Progenitor cell of endocrine pancreas (in vitro differentiated cells): ENCODE results near the gene NFAM1. TPM values are rescaled to one million over a fixed set of nuclear protein-coding genes. Genes with fewer than 3 reads are reported as not detected.

Experiments used
- DNase-seq: peaks from one replicate; pipeline ENCODE4 v3.0.0; 2021; ENCODE audit warnings: low spot score; ENCODE audit not compliant: unreplicated experiment
- H3K27ac Mint-ChIP-seq: 2 replicates; pipeline ENCODE4 v1.8.0; 2021; ENCODE audit warnings: mild to moderate bottlenecking, moderate library complexity, mixed read lengths
- H3K27me3 Mint-ChIP-seq: 2 replicates; pipeline ENCODE4 v1.8.0; 2021; ENCODE audit warnings: mixed read lengths
- H3K36me3 Mint-ChIP-seq: 2 replicates; pipeline ENCODE4 v1.8.0; 2022; ENCODE audit warnings: mixed read lengths; ENCODE audit not compliant: insufficient read depth
- H3K4me1 Mint-ChIP-seq: 2 replicates; pipeline ENCODE4 v1.8.0; 2021; ENCODE audit warnings: low read depth, mixed read lengths
- H3K4me3 Mint-ChIP-seq: 2 replicates; pipeline ENCODE4 v1.8.0; 2021; ENCODE audit warnings: low read depth, mild to moderate bottlenecking, moderate library complexity, mixed read lengths
- H3K9me3 Mint-ChIP-seq: 2 replicates; pipeline ENCODE4 v1.8.0; 2021; ENCODE audit warnings: low read depth, mixed read lengths
- CTCF ChIP-seq: fragments of 200-600 bp; sonication (generic); IDR thresholded peaks from one replicate; pipeline ENCODE4 v1.5.0; 2021; ENCODE audit warnings: antibody characterized with exemption, mild to moderate bottlenecking; ENCODE audit not compliant: unreplicated experiment
- total RNA-seq: library from RNA; stranded (reverse); gene quantifications from 2 replicates; pipeline ENCODE4 v1.2.1, GENCODE V29; 2021

The NFAM1 gene
- total RNA-seq, 1 donor from 2014 or later, result 0.31 TPM

GRCh38 chr22:42401535-42402334 is 30.5 kb downstream of the NFAM1 start:
- Mint-ChIP-seq H3K4me3 (no peak overlapping the region), H3K9me3 (no peaks in the 10 kb centered on the region), H3K27ac (no peak overlapping the region), H3K4me1 (no peaks in the 10 kb centered on the region), H3K36me3 (no peaks in the 10 kb centered on the region), H3K27me3 (peaks cover 43% of the 10 kb centered on the region)
- no peak for DNase-seq
- TF ChIP-seq CTCF, result no peak

- Mint-ChIP-seq H3K36me3 (no peaks in the 10 kb centered on the region), H3K27me3 (peaks cover 38% of the 10 kb centered on the region), H3K9me3 (no peaks in the 10 kb centered on the region), H3K4me3 (no peak overlapping the region), H3K27ac (no peak overlapping the region), H3K4me1 (no peaks in the 10 kb centered on the region)
- TF ChIP-seq CTCF, result no peak
- DNase-seq, result no peak
Observed at GRCh38 chr22:42400811-42401534, 31.2 kb downstream of the NFAM1 start.

GRCh38 chr22:42399315-42400271 is 32.6 kb downstream of the NFAM1 start:
- DNase-seq, result no peak
- no peaks in the 10 kb centered on the region for H3K4me1 Mint-ChIP-seq
- no peak overlapping the region for H3K4me3 Mint-ChIP-seq
- H3K27ac Mint-ChIP-seq, result no peak overlapping the region
- no peak for TF ChIP-seq CTCF
- H3K9me3 Mint-ChIP-seq, result no peaks in the 10 kb centered on the region
- no peaks in the 10 kb centered on the region for H3K36me3 Mint-ChIP-seq
- peaks cover 30% of the 10 kb centered on the region for H3K27me3 Mint-ChIP-seq

GRCh38 chr22:42397332-42398249 is 34.6 kb downstream of the NFAM1 start:
- DNase-seq, result no peak
- Mint-ChIP-seq H3K9me3 (no peaks in the 10 kb centered on the region), H3K4me3 (no peak overlapping the region), H3K36me3 (no peaks in the 10 kb centered on the region), H3K27ac (no peak overlapping the region), H3K27me3 (peaks cover 21% of the 10 kb centered on the region), H3K4me1 (no peaks in the 10 kb centered on the region)
- TF ChIP-seq CTCF, result no peak
